GM18517 (cell line): ENCODE data around the gene KRTAP1-5.
"Not testable (repeated sequence)": the region's sequence is repeated elsewhere in the genome, so short reads cannot be mapped to it uniquely, and the experiment has no call there.

Experiments used
- ATAC-seq: cut with Tn5 transposase; IDR thresholded peaks from one replicate; pipeline ENCODE4 v1.9.1; 2021; ENCODE audit warnings: mild to moderate bottlenecking, moderate library complexity; ENCODE audit not compliant: unreplicated experiment

Gene KRTAP1-5

DNA sequence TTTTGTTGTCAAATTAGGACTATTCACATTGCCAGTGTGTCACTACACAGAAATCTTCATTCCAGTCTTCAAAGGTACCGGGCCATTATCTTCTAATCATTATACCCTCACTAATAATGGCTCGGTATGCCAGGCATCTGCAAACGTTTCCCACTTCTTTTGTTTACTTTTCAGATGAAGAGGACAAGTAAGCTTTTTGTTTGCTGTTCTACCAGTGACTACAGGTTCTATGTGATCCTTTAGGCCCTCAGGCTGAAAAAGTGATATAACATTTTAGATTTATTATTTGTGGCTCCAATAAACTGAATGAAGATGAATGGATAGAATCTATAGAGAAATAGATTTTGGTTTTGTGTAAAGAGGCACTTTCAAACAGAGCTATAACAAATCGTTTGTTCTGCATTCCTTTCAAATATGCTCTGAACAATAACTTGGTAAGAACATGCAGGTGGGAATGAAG lies 17.7 kb downstream of the KRTAP1-5 start:
- ATAC-seq, result no peak

DNA sequence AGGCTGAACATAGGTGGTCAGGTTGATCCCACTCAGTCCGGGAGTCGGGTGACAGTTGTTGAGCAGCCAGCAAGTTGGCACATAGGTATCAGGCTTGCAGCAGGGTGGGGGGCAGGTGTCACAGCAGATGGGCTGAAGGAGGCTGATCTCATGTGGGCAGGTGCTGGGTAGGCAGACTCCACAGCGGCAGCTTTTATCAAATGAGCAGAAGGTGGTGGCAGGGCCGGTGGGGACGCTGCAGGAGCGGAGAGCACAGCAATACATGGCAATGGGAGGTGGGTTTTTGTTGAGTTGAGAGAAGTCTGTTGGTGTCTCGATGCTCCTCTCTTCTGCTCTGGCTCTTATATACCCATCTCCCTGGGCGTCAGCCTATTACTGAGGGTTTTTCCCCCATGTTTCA lies 18.2 kb downstream of the KRTAP1-5 start, which contains the start of gene KRTAP3-1:
Gene KRTAP3-1 (minus strand): TSS at position 318 of the 400 bp plus-strand sequence. CDS start 54 bp downstream, at position 264.
- ATAC-seq, result no peak

DNA sequence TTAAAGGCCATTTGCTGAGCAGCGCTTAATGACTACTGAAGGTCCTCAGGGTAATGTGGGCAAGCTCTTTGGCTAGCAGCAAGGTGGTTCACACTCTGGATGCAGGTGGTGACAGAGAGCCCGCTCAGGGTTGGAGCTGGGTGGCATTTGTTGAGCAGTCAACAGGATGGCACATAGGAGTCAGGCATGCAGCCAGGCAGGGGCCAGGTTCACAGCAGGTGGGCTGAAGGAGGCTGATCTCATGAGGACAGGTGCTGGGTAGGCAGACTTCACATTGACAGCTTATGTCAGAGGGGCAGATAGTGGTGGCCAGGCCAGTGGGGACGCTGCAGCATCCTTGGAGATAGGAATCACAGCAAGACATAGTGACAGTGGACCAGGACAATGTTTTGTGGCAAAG lies 22.6 kb downstream of the KRTAP1-5 start:
- ATAC-seq, result no peak

DNA sequence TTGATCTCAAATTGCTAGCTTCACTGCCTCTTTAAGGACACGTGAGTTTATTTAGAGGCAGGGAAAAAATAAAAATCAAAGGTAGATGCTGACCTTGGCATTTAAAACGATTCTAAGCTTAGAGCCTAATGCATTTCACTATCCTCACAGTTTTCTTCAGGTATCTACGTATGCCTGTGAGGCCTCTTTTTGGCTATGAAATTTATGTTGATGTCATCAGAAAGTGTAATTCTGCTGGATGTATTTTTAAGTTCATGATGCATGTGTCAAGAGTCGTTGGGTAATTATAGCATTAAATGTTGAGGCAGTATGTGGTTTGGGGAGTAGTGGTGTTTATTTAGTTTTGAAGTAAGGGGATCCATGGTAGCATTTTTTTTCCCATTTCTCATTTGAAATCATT lies 23.1 kb downstream of the KRTAP1-5 start:
- ATAC-seq, result no peak

DNA sequence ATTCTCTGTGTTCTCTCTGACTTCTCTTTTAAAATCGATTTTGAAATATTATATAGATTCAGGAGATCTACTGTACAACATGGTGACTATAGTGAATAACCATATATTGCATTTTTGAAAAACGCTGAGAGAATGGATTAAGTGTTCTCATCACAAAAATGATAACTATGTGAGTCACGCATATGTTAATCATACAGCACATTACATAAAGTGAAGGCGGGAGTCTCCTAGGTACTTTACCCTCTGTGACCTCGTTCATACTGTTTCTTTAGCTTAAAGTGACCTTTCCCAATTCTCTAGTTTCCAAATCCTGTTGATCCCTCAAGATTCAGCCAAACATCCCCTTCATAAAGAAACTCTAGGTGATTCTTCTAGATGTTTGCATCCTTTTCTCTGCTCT lies 24.2 kb downstream of the KRTAP1-5 start:
- no peak for ATAC-seq

DNA sequence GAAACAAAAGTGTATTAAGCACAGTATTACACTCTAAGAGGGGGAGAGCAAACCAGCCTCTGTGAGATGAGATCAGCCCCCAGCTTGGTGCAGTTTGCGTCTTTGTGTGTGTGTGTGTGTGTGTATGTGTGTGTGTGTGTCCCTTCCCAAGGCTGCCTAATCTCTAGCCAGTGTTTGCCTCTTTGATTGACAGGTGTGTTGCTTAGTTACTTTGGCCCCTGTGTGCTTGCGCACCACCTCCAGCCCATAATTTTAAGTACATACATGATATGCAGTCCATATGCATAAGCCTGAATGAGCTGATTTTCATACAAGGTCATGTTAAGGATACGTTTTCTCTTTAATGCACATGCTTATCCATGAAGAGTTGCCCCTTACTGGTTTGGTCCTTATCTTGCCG lies 25.2 kb downstream of the KRTAP1-5 start:
- ATAC-seq, result no peak

DNA sequence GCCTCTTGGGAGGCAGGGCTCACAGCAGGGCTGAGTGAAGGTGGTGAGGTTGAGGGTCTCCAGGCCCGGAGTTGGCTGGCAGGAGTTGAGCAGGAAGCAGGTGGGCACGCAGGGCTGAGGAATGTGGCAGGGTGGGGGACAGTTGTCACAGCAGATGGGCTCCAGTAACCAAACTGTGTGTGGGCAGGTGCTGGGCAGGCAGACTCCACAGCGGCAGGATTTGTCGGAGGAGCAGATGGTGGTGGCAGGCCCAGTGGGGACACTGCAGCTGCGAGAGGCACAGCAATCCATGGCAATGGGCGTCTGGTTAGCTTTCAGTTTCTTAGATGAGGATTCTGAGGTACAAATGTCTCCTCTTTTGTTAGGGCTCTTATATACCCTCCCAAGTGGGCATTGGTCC lies 27.4 kb downstream of the KRTAP1-5 start, which contains the start of gene KRTAP3-2:
Gene KRTAP3-2 (minus strand): TSS at position 344 of the 400 bp plus-strand sequence. CDS start 53 bp downstream, at position 291.
- ATAC-seq, result not testable (repeated sequence)

DNA sequence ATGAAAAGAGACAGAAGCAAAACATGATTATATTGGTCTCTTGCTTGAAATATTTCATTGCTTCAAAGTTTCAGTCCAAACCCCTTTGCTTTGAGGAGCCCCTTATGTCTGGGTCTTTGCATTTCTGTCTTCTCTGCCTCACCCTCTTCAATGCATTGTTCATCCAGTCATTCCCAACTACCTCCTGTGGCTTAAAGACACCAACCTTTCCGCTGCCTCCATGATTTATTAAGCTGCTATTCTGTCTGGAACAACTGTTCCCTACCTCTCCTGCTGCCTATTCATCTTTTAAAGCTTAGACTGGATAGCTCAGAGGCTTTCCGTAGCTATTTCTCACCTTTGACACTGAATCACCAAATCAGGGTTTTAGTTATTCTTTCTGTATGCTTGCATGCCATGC lies 29.6 kb downstream of the KRTAP1-5 start:
- ATAC-seq, result no peak

DNA sequence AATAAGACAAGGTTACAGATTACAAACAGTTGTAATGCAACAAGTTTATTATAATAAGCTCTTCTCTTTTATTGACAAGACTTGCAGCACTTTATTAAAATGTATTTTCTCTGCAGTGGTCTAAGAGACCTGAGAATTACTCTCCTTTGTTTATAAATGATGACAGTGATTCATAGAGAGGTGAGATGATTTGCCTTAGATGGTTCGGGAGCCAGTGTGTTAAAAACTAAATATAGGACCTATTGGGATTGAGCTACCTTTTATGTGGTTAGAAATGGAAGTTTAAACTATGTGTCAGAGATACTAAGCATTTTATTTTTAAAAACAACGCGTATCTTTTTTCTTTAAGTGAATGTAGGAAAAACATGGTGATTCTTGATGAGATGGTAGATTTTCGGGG lies 30.2 kb downstream of the KRTAP1-5 start:
- no peak for ATAC-seq

DNA sequence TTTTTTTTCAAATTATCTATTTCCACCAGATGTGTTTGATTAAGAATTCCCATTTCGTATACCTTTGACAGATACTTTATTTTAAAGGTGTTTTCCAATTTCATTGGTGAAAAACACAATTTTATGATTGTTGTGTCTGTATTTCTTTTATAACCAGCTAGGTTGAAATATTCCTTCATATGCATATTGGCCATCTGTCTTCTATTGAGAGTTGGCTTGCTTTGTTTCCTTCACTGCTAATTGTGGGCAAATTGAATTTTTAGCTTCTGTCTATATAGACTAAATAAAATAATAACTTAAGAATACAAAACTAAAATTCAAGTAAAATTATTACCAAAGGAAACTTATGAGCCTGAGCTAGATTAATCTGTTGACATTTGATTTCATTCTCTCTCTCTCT lies 31.9 kb downstream of the KRTAP1-5 start:
- no peak for ATAC-seq

DNA sequence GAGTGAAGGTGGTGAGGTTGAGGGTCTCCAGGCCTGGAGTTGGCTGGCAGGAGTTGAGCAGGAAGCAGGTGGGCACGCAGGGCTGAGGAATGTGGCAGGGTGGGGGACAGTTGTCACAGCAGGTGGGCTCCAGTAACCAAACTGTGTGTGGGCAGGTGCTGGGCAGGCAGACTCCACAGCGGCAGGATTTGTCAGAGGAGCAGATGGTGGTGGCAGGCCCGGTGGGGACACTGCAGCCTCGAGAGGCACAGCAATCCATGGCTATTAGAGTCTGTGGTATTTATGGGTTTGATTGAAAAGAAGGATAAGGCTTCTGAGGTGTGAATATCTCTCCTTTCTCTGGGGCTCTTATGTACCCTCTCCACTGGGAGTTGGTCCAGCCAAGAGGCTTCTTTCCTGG lies 33.2 kb downstream of the KRTAP1-5 start, which contains the start of gene KRTAP3-3:
Gene KRTAP3-3 (minus strand): TSS at position 326 of the 400 bp plus-strand sequence. CDS start 67 bp downstream, at position 259.
- no peak for ATAC-seq

DNA sequence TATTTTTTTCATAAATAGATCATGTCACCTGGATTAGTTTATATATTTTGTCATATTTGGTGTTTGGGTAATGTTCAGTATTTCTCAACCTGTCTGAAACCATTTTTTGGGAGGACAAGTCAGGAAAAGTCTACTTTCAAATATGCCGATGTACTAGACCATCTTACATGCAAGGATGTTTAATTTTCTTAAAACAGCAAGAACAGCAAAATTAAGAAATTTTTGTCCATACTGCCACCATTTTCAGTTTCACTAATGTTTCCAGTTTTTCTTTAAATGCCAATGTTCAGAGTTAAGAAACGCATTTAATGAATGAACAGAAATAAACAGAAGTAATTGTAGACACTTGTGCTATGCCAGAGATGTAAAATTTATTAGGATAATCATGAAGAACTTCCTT lies 33.9 kb downstream of the KRTAP1-5 start:
- ATAC-seq, result no peak

DNA sequence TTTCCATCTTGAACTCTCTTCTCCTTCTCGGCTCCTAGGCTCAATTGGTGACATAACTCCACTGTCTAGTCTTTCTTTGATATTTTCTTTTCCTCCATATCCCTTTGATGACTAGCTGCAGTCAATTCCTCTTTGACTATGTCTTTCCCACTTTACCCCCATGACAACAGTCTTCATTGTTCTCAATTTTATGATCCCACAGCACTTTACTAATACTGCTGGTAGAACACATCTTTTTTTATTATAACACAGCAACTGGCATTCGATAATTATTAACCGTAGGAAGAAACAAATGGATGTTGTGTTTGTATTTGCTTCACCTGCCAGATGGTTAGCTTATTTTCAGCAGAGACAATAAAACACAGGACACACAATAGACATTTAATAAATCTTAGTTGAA lies 34.3 kb downstream of the KRTAP1-5 start:
- ATAC-seq, result no peak

DNA sequence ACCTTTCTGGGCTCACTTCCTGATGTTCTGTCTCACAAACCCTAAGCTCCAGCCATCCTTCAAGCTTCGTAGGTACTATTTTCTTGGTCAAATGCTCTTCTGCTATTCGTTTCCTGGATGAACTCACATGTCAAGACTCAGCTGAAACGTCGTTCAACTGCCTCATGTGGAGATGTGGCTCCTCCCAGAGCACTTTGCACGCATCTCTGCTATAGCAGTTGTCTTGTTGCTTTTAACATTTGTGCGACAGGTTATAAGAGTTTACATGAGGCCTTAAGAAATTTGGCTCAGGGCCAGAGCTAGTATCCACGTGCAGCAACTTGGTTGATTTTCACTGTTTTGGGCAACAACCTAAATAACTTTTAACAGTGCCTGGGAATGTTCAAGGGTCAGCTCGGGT lies 40.1 kb downstream of the KRTAP1-5 start:
- ATAC-seq, result no peak

DNA sequence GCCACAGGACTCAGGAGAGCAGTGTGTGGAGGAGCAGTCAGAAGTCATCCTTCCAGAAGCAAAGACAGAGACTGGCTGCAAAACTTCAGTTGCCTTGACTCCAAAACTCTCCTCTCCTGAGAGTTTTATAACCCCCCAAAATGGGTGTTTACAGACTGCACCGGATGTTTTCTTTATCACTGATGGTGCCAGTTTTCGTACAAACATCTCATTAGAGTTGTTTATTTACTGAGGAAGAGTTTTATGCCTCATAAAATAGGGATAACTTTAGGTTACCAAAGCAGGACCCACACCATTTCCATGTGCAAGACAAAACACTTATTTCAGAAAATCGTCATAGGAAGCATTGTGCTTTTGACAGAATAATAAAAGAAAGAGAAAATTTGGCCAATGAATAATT lies 42.8 kb downstream of the KRTAP1-5 start, which contains the start of gene KRT40:
Gene KRT40 (minus strand): TSS at position 101 of the 400 bp plus-strand sequence. CDS start 53 bp downstream, at position 48.
- no peak for ATAC-seq

DNA sequence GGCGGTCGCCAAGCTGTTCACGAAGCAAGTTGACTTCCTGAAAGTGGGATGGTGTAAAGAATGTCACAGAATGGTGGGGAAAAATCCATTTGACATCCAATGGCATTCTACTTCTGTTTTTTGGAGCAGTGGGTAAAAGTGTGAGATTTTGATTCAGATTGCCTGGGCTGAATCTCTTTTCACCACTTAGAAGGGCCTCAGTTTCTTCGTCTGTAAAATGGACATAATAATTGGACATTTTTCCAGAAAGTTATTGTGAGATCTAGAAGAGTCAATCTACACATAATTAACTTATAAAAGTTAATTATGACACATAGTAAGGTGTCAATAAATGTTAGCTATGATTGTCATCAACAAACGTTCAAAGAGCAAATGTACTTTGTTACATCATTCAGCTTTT lies 45.9 kb downstream of the KRTAP1-5 start:
- ATAC-seq, result no peak

DNA sequence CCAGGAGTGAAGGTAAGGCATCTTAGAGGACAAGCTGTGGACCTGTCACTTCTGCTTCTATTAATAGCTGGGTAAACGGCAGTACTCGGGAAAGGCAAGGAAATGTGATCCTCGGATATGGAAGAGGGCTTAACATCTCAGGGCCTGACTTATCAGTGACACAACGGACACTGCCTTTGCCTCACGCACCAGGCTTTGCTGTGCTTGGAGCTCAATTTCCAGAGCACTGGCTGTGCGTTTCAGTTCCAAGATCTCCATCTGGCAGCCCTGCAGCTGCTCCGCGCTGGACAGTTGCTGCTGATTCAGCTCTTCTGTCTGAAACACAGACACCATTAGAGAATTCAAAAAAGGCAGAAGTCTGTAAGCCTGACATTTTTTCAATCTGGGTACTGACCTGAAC lies 46.4 kb downstream of the KRTAP1-5 start:
- no peak for ATAC-seq

DNA sequence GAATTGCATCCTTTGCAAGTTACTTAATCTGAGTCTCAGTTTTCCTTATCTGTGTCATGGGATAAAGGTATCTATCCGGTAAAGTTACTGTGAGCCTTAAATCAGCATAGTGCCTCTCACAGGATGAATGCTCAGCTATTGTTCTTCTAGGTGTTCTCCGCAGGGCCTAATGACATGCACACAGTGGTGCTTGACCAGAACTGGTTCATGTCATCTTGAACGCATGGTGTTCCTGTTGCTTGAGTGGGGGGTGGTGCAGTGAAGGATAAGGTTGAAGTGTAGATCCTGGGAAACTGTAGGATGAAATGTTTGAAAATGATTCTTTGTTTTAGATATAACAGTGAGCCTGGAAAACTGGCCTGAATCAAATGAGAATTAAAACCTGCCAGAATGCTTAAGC lies 46.9 kb downstream of the KRTAP1-5 start:
- no peak for ATAC-seq

DNA sequence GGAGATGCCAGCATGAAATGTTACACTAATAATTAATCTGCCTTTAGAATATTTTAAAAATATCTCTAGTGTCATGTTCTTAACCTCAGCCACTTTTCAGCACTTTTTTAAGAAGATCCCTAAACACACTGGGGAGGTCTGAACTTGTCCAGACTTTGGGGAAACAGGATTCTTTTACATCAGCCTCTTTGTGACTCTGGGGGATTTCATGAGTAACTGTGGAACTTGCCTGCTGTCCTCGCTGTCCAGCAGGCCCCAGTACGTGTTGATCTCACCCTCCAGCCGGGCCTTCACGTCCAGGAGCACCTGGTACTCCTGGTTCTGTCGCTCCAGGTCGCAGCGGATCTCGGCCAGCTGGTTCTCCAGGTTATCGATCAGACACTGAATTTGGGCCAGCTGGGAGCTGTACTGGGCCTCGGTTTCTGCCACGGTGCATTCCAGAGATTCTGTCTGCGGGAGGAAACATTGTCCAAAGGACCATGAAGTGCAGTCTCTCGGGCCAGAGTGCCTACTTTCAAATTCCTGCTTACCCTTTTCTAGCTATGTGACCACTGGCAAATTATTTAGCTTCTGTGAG lies 48.3 kb downstream of the KRTAP1-5 start:
- no peak for ATAC-seq
